Prostate gland (tissue), 2 donors: Measurements from ENCODE around the gene KLF11. TPM values are rescaled to one million over a fixed set of nuclear protein-coding genes. Genes with fewer than 3 reads are reported as not detected.

ENCODE experiments used
- DNase-seq: peaks from one replicate; pipeline ENCODE4 v3.0.0-alpha.2; 2019; ENCODE audit warnings: low spot score
- H3K27ac ChIP-seq, 2 donors: fragments of 200-600 bp; sonication (generic); 2 replicates each; pipeline ENCODE4 v1.5.1; 2017 to 2019
- H3K27me3 ChIP-seq: fragments of 200-600 bp; sonication (generic); replicated peaks from 2 replicates; pipeline ENCODE4 v1.5.1; 2019; ENCODE audit not compliant: insufficient read depth
- H3K36me3 ChIP-seq, 2 donors: fragments of 200-600 bp; sonication (generic); 1 replicate in 1 of 2; 2 replicates in 1 of 2; pipeline versions ENCODE4 v1.5.1 to v1.8.1; 2017 to 2019
- H3K4me1 ChIP-seq: fragments of 200-600 bp; sonication (generic); replicated peaks from 2 replicates; pipeline ENCODE4 v1.5.1; 2019
- H3K4me3 ChIP-seq, 2 donors: fragments of 200-600 bp; sonication (generic); 2 replicates each; pipeline ENCODE4 v1.5.1; 2017 to 2019
- H3K9me3 ChIP-seq: fragments of 200-600 bp; sonication (generic); 2 replicates; pipeline ENCODE4 v1.5.1; 2017
- POLR2A ChIP-seq: fragments of 450-650 bp; IDR thresholded peaks from one replicate; pipeline ENCODE4 v1.6.1; 2016; ENCODE audit warnings: antibody characterized with exemption, mild to moderate bottlenecking
- POLR2AphosphoS5 ChIP-seq: sonication (generic); formaldehyde crosslinking; IDR thresholded peaks from one replicate; pipeline ENCODE4 v1.6.1; 2017; ENCODE audit warnings: antibody characterized with exemption
- WGBS: methylation state at CpG from one replicate; pipeline ENCODE4 v1.1.5; 2018; 5-methylcytosine and 5-hydroxymethylcytosine counted together
- intact Hi-C: fragments of 100-400 bp; cut with DNase I; formaldehyde crosslinking; loops from one replicate; pipeline ENCODE4 v1.14.2; 2022
- total RNA-seq, 2 donors: library from RNA; depleted of rRNA; stranded (reverse); fragments of >200 nt; gene quantifications; one replicate each; pipeline ENCODE4 v1.1.0, GENCODE V29; 2016
- TF ChIP-seq, protein P1 (sequence below), 4 experiments: fragments of 200-600 bp in 2 of 4; fragments of 450-650 bp in 2 of 4; sonication (generic) in 2 of 4; IDR thresholded peaks; 1 replicate in 3 of 4; 2 replicates in 1 of 4; pipeline ENCODE4 v1.5.1; 2016 to 2019; ENCODE audit warnings: antibody characterized with exemption in 4 of 4, mild to moderate bottlenecking in 2 of 4, moderate library complexity in 2 of 4

Gene KLF11
- total RNA-seq: 10 to 100 TPM in 1 of 2 donors, 1 to 10 TPM in 1; 4.3 to 37.9 TPM

DNA sequence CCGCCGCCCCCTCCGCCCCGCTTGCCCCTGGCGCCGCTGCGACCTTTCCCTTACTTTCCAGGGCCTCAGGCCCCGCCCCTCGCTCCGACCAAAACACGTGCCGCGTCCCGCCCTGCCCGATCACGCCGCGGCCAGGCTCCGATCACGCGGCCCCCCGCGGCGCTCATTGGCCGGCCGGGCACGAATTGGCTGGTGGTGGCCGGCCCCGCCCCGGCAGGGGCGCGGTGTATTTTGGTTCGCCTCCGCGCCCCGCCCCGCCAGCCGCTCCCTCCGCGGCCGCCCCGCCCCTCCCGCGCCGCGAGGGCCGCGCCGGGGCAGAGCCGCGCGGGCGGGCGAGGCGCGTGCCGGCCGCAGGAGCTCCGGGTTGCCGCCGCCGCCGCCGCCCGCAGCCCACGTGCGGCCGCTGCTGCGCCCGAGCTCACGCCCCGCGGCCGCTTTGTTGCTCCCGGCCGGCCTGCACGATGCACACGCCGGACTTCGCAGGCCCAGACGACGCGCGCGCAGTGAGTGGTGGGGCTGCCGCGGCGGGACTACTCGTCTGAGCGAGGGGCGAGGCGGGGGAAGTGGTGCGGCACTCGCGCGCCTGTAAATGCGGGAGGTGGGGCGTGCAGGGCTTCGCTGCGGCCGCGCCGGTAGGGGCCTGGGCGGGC is at the start of gene KLF11:
KLF11 (plus strand) TSS at position 295 of the 650 bp plus-strand sequence; CDS start at position 462, 167 bp downstream.
- Histone ChIP-seq H3K36me3 (no peaks in the 10 kb centered on the region), H3K9me3 (no peaks in the 10 kb centered on the region), H3K27ac (peak within 1 kb of the TSS; percentile 83 to 91), H3K4me3 (peak within 1 kb of the TSS; percentile 53 to 56), H3K4me1 (no peaks in the 10 kb centered on the region), H3K27me3 (no peaks in the 10 kb centered on the region)
- under 1% methylated on average over 46 of the region's 104 CpGs for WGBS
- peak; percentile 86 for DNase-seq
- intact Hi-C loops: no loop called here
- TF ChIP-seq, protein P1, sequence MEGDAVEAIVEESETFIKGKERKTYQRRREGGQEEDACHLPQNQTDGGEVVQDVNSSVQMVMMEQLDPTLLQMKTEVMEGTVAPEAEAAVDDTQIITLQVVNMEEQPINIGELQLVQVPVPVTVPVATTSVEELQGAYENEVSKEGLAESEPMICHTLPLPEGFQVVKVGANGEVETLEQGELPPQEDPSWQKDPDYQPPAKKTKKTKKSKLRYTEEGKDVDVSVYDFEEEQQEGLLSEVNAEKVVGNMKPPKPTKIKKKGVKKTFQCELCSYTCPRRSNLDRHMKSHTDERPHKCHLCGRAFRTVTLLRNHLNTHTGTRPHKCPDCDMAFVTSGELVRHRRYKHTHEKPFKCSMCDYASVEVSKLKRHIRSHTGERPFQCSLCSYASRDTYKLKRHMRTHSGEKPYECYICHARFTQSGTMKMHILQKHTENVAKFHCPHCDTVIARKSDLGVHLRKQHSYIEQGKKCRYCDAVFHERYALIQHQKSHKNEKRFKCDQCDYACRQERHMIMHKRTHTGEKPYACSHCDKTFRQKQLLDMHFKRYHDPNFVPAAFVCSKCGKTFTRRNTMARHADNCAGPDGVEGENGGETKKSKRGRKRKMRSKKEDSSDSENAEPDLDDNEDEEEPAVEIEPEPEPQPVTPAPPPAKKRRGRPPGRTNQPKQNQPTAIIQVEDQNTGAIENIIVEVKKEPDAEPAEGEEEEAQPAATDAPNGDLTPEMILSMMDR (IDR thresholded peaks at IDR 0.05): peak in 1 of 4 experiments; percentile 8
- TF ChIP-seq POLR2AphosphoS5 (peak; percentile 55), POLR2A (peak; percentile 36)

- intact Hi-C loops: no loop called here
Observed at GRCh38 chr2:9994462-9994861, 48.9 kb upstream of the KLF11 start.

DNA sequence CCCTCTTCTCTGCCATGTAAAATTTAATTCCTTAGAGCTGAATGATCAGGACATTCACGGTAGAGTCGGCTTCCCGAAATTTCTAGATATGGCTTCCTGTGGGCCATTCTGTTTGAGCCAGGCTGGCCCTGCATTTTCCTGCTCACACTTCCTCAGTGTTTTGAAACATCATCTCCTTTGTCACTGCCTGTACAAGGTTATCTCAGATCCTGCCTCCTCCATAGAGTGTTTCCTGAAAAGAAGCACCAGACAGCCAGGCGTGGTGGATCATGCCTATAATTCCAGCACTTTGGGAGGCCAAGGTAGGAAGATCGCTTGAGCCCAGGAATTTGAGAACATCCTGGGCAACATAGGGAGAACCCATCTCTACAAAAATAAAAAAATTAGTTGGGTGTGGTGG is 48.3 kb upstream of the KLF11 start:
- DNase-seq: no peak
- TF ChIP-seq POLR2A (no peak), POLR2AphosphoS5 (no peak)
- TF ChIP-seq, protein P1 (IDR thresholded peaks at IDR 0.05): no peak
- Histone ChIP-seq H3K36me3 (no peaks in the 10 kb centered on the region), H3K4me1 (peaks cover 7% of the 10 kb centered on the region), H3K27me3 (no peaks in the 10 kb centered on the region), H3K9me3 (no peaks in the 10 kb centered on the region), H3K4me3 (no peak overlapping the region), H3K27ac (no peak overlapping the region)
- intact Hi-C loops: no loop called here
- 94% methylated on average over 5 of the region's 5 CpGs for WGBS

More at GRCh38 chr2:9994462-9994861, 48.9 kb upstream of the KLF11 start:
- H3K9me3 ChIP-seq: no peaks in the 10 kb centered on the region
- peaks cover 7% of the 10 kb centered on the region for H3K4me1 ChIP-seq
- H3K4me3 ChIP-seq: no peak overlapping the region
- TF ChIP-seq POLR2A (no peak), POLR2AphosphoS5 (no peak)
- TF ChIP-seq, protein P1 (IDR thresholded peaks at IDR 0.05): no peak
- H3K27ac ChIP-seq: peak overlapping the region in 1 of 2 donors; percentile 9
- no peak for DNase-seq
- H3K27me3 ChIP-seq: no peaks in the 10 kb centered on the region
- no peaks in the 10 kb centered on the region for H3K36me3 ChIP-seq
- 96% methylated on average over 11 of the region's 11 CpGs for WGBS

DNA sequence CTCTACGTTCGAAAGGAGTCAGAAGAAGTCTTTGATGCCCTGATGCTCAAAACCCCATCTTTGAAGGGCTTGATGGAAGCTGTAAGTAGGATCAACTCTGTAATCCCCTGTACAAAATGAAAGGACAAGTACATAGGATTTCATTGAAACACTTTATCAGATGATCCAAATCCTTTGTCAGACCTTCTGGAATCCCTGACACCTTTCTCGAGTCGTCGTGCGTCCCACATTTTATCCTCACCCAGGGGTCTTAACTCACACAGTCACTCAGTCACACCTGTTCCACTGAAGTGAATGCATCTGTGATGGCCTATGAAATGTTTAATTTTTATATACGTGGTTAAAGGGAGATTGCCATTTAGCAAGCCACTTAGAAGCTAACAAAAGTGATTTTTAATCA is 47.0 kb upstream of the KLF11 start:
- no peak for DNase-seq
- WGBS: 86% methylated on average over 7 of the region's 7 CpGs
- Histone ChIP-seq H3K4me1 (peaks cover 7% of the 10 kb centered on the region), H3K27ac (no peak overlapping the region), H3K9me3 (no peaks in the 10 kb centered on the region), H3K36me3 (no peaks in the 10 kb centered on the region), H3K4me3 (no peak overlapping the region), H3K27me3 (no peaks in the 10 kb centered on the region)
- intact Hi-C loops: no loop called here
- no peak for TF ChIP-seq POLR2A
- TF ChIP-seq, protein P1 (IDR thresholded peaks at IDR 0.05): no peak
- no peak for TF ChIP-seq POLR2AphosphoS5

DNA sequence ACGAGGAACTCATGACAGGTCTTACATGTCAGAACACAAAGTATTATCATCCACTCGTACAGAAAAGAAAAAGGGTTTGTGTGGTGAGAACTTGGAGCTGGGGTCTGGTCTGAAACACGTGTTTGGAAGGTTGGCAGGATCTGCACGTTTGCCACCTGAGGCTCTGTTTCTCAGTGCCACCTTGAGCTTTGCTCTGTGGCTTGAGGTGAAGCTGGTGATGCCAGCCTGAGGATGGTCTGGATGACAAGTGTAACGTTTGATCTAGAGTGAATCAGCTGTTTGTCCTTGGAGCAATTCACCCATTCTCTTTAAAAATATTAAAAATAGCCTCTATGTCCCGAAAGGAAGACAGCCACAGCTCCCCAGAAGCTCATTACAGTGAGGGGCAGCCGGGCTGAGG is 45.4 kb upstream of the KLF11 start:
- intact Hi-C loops: no loop called here
- H3K27ac ChIP-seq: no peak overlapping the region
- no peaks in the 10 kb centered on the region for H3K36me3 ChIP-seq
- H3K4me3 ChIP-seq: no peak overlapping the region
- H3K9me3 ChIP-seq: no peaks in the 10 kb centered on the region
- peaks cover under 1% of the 10 kb centered on the region for H3K4me1 ChIP-seq
- TF ChIP-seq POLR2AphosphoS5 (no peak), POLR2A (no peak)
- TF ChIP-seq, protein P1 (IDR thresholded peaks at IDR 0.05): no peak
- WGBS: 60% methylated on average over 7 of the region's 7 CpGs
- DNase-seq: no peak
- H3K27me3 ChIP-seq: no peaks in the 10 kb centered on the region
